K562 (cell line): ENCODE results near the gene RBM18. TPM values are rescaled to one million over a fixed set of nuclear protein-coding genes. Genes with fewer than 3 reads are reported as not detected.

ENCODE experiments used
- CTBP1 ChIP-seq: fragments of 450-650 bp; IDR thresholded peaks from 2 replicates; pipeline ENCODE4 v1.6.1; 2016; ENCODE audit warnings: borderline replicate concordance
- KDM4B ChIP-seq, 2 experiments: fragments of 450-650 bp in 1 of 2; sonication (generic) in 1 of 2; IDR thresholded peaks; 2 replicates each; pipeline ENCODE4 v1.6.1; 2016 to 2017; ENCODE audit warnings: borderline replicate concordance in 2 of 2, antibody characterized with exemption in 1 of 2, low read depth in 1 of 2, mild to moderate bottlenecking in 1 of 2
- NCOR1 ChIP-seq: fragments of 450-650 bp; IDR thresholded peaks from 2 replicates; pipeline ENCODE4 v1.6.1; 2016; ENCODE audit warnings: mild to moderate bottlenecking, moderate library complexity
- PML ChIP-seq: IDR thresholded peaks from 2 replicates; pipeline ENCODE4 v1.6.1; 2012; ENCODE audit warnings: low read length, inconsistent platforms
- ZNF311 ChIP-seq: fragments of 250-450 bp; sonication (Bioruptor Pico); IDR thresholded peaks from 2 replicates; pipeline ENCODE4 v1.4.0; 2020; ENCODE audit warnings: mild to moderate bottlenecking, moderate library complexity
- polyA plus RNA-seq, 8 experiments: library from polyadenylated mRNA; depleted of rRNA in 4 of 8; stranded (reverse) in 5 of 8; unstranded in 3 of 8; fragments of >200 nt; fragmentation: Nextera tagmentation in 2 of 8; fragmentation: Illumina TruSeq in 1 of 8; extraction: Ambion mirVana in 2 of 8; extraction: Trizol in 1 of 8; gene quantifications; 2 replicates each; pipeline versions ENCODE4 v1.2.1 to v1.2.3, GENCODE V29; 2011 to 2014; ENCODE audit warnings: inconsistent platforms in 1 of 8, missing spikeins in 1 of 8
- total RNA-seq, 7 experiments: library from RNA; depleted of rRNA in 6 of 7; stranded (reverse); fragments of >200 nt in 6 of 7; fragmentation: Illumina TruSeq in 2 of 7; extraction: Trizol in 2 of 7; gene quantifications; 2 replicates each; pipeline versions ENCODE4 v1.2.1 to v1.2.3, GENCODE V29; 2011 to 2021; ENCODE audit warnings: low replicate concordance in 1 of 7
- TF ChIP-seq, protein P1 (sequence below): fragments of 450-650 bp; IDR thresholded peaks from 2 replicates; pipeline ENCODE4 v1.6.1; 2016
- TF ChIP-seq, protein P2 (sequence below): IDR thresholded peaks from 2 replicates; pipeline ENCODE4 v1.6.1; 2014; ENCODE audit warnings: antibody characterized with exemption
- TF ChIP-seq, protein P3 (sequence below), 3 experiments: fragments of 200-800 bp in 1 of 3; fragments of 250-450 bp in 1 of 3; fragments of 450-650 bp in 1 of 3; sonication (Bioruptor Pico) in 1 of 3; sonication (Bioruptor generic) in 1 of 3; formaldehyde crosslinking in 1 of 3; IDR thresholded peaks; 2 replicates each; pipeline versions ENCODE4 v1.6.1 to v1.8.0; 2016 to 2022; ENCODE audit warnings: mild to moderate bottlenecking in 2 of 3, missing genetic modification characterization in 2 of 3, missing compliant biosample characterization in 1 of 3, moderate library complexity in 1 of 3
- TF ChIP-seq, protein P4 (sequence below): fragments of 250-450 bp; sonication (Bioruptor Pico); IDR thresholded peaks from 2 replicates; pipeline ENCODE4 v1.8.0; 2022; ENCODE audit warnings: inconsistent platforms
- TF ChIP-seq, protein P5 (sequence below): sonication (generic); formaldehyde crosslinking; IDR thresholded peaks from 2 replicates; pipeline ENCODE4 v1.8.1; 2023; ENCODE audit warnings: mild to moderate bottlenecking, missing genetic modification reagents

RBM18 gene
- total and polyA plus RNA-seq, 9 of the 15 experiments (the other 6 are each of a cell fraction or from before 2014, with no cell fraction given) = 7.9 to 86.3 (median 34.0) TPM

DNA sequence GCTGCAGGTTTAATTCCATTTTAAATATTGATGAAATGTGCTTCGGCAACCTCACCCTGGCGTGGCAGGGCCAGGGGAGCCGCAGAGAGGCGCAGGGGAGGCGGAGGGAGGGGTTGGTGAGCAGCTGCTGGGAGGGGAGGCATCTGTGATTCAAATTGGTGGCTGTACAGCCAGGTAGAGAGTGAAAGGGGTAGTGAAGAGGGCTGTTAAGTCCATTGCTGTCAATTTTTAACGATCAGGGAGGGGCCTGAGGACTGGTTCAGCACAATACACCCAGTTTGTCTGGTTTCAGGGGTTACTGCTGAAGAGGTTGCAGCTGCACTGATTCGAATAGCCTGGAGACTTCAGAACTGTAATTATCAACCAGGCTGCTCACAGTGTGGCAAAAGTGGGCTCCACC lies 67.2 kb downstream of the RBM18 start (continued):
- TF ChIP-seq, protein P1, sequence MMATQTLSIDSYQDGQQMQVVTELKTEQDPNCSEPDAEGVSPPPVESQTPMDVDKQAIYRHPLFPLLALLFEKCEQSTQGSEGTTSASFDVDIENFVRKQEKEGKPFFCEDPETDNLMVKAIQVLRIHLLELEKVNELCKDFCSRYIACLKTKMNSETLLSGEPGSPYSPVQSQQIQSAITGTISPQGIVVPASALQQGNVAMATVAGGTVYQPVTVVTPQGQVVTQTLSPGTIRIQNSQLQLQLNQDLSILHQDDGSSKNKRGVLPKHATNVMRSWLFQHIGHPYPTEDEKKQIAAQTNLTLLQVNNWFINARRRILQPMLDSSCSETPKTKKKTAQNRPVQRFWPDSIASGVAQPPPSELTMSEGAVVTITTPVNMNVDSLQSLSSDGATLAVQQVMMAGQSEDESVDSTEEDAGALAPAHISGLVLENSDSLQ = no peak
- TF ChIP-seq, protein P2, sequence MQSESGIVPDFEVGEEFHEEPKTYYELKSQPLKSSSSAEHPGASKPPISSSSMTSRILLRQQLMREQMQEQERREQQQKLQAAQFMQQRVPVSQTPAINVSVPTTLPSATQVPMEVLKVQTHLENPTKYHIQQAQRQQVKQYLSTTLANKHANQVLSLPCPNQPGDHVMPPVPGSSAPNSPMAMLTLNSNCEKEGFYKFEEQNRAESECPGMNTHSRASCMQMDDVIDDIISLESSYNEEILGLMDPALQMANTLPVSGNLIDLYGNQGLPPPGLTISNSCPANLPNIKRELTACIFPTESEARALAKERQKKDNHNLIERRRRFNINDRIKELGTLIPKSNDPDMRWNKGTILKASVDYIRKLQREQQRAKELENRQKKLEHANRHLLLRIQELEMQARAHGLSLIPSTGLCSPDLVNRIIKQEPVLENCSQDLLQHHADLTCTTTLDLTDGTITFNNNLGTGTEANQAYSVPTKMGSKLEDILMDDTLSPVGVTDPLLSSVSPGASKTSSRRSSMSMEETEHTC = no peak
- no peak for TF ChIP-seq CTBP1
- TF ChIP-seq, protein P3, sequence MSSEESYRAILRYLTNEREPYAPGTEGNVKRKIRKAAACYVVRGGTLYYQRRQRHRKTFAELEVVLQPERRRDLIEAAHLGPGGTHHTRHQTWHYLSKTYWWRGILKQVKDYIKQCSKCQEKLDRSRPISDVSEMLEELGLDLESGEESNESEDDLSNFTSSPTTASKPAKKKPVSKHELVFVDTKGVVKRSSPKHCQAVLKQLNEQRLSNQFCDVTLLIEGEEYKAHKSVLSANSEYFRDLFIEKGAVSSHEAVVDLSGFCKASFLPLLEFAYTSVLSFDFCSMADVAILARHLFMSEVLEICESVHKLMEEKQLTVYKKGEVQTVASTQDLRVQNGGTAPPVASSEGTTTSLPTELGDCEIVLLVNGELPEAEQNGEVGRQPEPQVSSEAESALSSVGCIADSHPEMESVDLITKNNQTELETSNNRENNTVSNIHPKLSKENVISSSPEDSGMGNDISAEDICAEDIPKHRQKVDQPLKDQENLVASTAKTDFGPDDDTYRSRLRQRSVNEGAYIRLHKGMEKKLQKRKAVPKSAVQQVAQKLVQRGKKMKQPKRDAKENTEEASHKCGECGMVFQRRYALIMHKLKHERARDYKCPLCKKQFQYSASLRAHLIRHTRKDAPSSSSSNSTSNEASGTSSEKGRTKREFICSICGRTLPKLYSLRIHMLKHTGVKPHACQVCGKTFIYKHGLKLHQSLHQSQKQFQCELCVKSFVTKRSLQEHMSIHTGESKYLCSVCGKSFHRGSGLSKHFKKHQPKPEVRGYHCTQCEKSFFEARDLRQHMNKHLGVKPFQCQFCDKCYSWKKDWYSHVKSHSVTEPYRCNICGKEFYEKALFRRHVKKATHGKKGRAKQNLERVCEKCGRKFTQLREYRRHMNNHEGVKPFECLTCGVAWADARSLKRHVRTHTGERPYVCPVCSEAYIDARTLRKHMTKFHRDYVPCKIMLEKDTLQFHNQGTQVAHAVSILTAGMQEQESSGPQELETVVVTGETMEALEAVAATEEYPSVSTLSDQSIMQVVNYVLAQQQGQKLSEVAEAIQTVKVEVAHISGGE (CRISPR knock-in tag; IDR thresholded peaks at IDR 0.05) = no peak
- TF ChIP-seq NCOR1 = no peak
- TF ChIP-seq, protein P4, sequence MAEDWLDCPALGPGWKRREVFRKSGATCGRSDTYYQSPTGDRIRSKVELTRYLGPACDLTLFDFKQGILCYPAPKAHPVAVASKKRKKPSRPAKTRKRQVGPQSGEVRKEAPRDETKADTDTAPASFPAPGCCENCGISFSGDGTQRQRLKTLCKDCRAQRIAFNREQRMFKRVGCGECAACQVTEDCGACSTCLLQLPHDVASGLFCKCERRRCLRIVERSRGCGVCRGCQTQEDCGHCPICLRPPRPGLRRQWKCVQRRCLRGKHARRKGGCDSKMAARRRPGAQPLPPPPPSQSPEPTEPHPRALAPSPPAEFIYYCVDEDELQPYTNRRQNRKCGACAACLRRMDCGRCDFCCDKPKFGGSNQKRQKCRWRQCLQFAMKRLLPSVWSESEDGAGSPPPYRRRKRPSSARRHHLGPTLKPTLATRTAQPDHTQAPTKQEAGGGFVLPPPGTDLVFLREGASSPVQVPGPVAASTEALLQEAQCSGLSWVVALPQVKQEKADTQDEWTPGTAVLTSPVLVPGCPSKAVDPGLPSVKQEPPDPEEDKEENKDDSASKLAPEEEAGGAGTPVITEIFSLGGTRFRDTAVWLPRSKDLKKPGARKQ (CRISPR knock-in tag) = no peak
- TF ChIP-seq, protein P5, sequence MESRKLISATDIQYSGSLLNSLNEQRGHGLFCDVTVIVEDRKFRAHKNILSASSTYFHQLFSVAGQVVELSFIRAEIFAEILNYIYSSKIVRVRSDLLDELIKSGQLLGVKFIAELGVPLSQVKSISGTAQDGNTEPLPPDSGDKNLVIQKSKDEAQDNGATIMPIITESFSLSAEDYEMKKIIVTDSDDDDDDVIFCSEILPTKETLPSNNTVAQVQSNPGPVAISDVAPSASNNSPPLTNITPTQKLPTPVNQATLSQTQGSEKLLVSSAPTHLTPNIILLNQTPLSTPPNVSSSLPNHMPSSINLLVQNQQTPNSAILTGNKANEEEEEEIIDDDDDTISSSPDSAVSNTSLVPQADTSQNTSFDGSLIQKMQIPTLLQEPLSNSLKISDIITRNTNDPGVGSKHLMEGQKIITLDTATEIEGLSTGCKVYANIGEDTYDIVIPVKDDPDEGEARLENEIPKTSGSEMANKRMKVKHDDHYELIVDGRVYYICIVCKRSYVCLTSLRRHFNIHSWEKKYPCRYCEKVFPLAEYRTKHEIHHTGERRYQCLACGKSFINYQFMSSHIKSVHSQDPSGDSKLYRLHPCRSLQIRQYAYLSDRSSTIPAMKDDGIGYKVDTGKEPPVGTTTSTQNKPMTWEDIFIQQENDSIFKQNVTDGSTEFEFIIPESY = no peak
- no peak for TF ChIP-seq PML
- TF ChIP-seq KDM4B (IDR thresholded peaks at IDR 0.05; ENCODE audit: borderline replicate concordance in 2 of 2, low read depth in 1 of 2) = no peak
- TF ChIP-seq ZNF311 = no peak
